ENCODE data around the gene AZIN2. TPM values are rescaled to one million over a fixed set of nuclear protein-coding genes. Genes with fewer than 3 reads are reported as not detected.
"Not testable (repeated sequence)": the region's sequence is repeated elsewhere in the genome, so short reads cannot be mapped to it uniquely, and the experiment has no call there.

The AZIN2 gene
- total RNA-seq, 1 experiment from 2014 or later: 0.39 TPM

GRCh38 chr1:33061834-33062233 lies 19.1 kb upstream of the AZIN2 start:
- Histone ChIP-seq H3K23me2 (ENCODE audit: insufficient read length, low read depth, low read length, poor library complexity, severe bottlenecking) (no peaks in the 10 kb centered on the region), H4K91ac (ENCODE audit: insufficient read length, low read depth, low read length) (no peak overlapping the region), H2BK12ac (ENCODE audit: insufficient read length, low read depth, low read length) (no peak overlapping the region), H3K9me3 (ENCODE audit: control insufficient read depth, low read depth, low read length) (peaks cover 15% of the 10 kb centered on the region), H3K4ac (ENCODE audit: low read depth, low read length) (no peak overlapping the region), H4K8ac (replicated peaks; ENCODE audit: insufficient read length, low read depth, low read length) (no peak overlapping the region), H2BK5ac (ENCODE audit: insufficient read length, low read length) (no peak overlapping the region), H3K27ac (ENCODE audit: insufficient read length, low read depth, low read length) (no peak overlapping the region), H2AFZ (ENCODE audit: low read length) (no peak overlapping the region), H3K79me1 (ENCODE audit: insufficient read depth, low read depth, low read length, poor library complexity, severe bottlenecking) (no peaks in the 10 kb centered on the region), H3K4me2 (ENCODE audit: insufficient read depth, insufficient read length, low read length) (no peak overlapping the region), H2BK120ac (ENCODE audit: low read depth, low read length, poor library complexity, severe bottlenecking) (no peak overlapping the region), H3K27me3 (ENCODE audit: insufficient read depth, low read length) (no peaks in the 10 kb centered on the region), H2BK15ac (ENCODE audit: low read depth, low read length) (no peak overlapping the region), H3K14ac (ENCODE audit: insufficient read depth, low read length) (no peak overlapping the region), H3T11ph (ENCODE audit: low read length) (no peak overlapping the region), H3K23ac (ENCODE audit: insufficient read length, low read depth, low read length) (no peak overlapping the region), H4K20me1 (ENCODE audit: control insufficient read depth, insufficient read depth, insufficient read length) (no peaks in the 10 kb centered on the region), H3K79me2 (ENCODE audit: insufficient read depth, low read length) (no peaks in the 10 kb centered on the region), H3K18ac (ENCODE audit: insufficient read length, low read depth, low read length) (no peak overlapping the region), H2AK5ac (ENCODE audit: insufficient read length, low read length) (no peak overlapping the region), H3K9ac (ENCODE audit: extremely low read depth, insufficient read length, low read length) (no peak overlapping the region), H3K56ac (ENCODE audit: insufficient read length, low read depth, low read length) (no peak overlapping the region), H4K5ac (ENCODE audit: insufficient read length, low read depth, low read length) (no peak overlapping the region), H3K4me1 (ENCODE audit: insufficient read depth, low read length) (no peaks in the 10 kb centered on the region), H2BK20ac (ENCODE audit: low read depth, low read length, poor library complexity, severe bottlenecking) (no peak overlapping the region)
- no peak for TF ChIP-seq CTCF (conservative IDR thresholded peaks at IDR 0.05)
- no peak for DNase-seq
- Mint-ChIP-seq H3K36me3 (ENCODE audit: insufficient read depth in 1 of 3, low read depth in 3 of 3) (peaks cover 17 to 36% (median 34%) of the 10 kb centered on the region in 3 experiments), H3K4me3 (no peak overlapping the region; a peak in 1 of 5 replicates), H3K9me3 (peaks cover 46 to 47% of the 10 kb centered on the region in 2 experiments), H3K4me1 (peaks cover 5 to 6% of the 10 kb centered on the region in 2 experiments; a peak in 1 of 4 replicates), H3K27ac (no peak overlapping the region), H3K27me3 (ENCODE audit: low read depth) (peaks cover 25% of the 10 kb centered on the region)

- H3K79me2 ChIP-seq (ENCODE audit: insufficient read depth, low read length); DNase-seq; H3K79me1 ChIP-seq (ENCODE audit: insufficient read depth, low read depth, low read length, poor library complexity, severe bottlenecking); H3K23ac ChIP-seq (ENCODE audit: insufficient read length, low read depth, low read length); H2AFZ ChIP-seq (ENCODE audit: low read length); H3K4me1 ChIP-seq (ENCODE audit: insufficient read depth, low read length); H3K14ac ChIP-seq (ENCODE audit: insufficient read depth, low read length); H3K27ac Mint-ChIP-seq; H2AK5ac ChIP-seq (ENCODE audit: insufficient read length, low read length); H3K27ac ChIP-seq (ENCODE audit: insufficient read length, low read depth, low read length); H3K4me2 ChIP-seq (ENCODE audit: insufficient read depth, insufficient read length, low read length); H2BK12ac ChIP-seq (ENCODE audit: insufficient read length, low read depth, low read length); H2BK5ac ChIP-seq (ENCODE audit: insufficient read length, low read length); H3K18ac ChIP-seq (ENCODE audit: insufficient read length, low read depth, low read length); H2BK20ac ChIP-seq (ENCODE audit: low read depth, low read length, poor library complexity, severe bottlenecking); H3K56ac ChIP-seq (ENCODE audit: insufficient read length, low read depth, low read length); H3K9ac ChIP-seq (ENCODE audit: extremely low read depth, insufficient read length, low read length); H2BK120ac ChIP-seq (ENCODE audit: low read depth, low read length, poor library complexity, severe bottlenecking); H3K4ac ChIP-seq (ENCODE audit: low read depth, low read length); H2BK15ac ChIP-seq (ENCODE audit: low read depth, low read length); H4K8ac ChIP-seq (replicated peaks; ENCODE audit: insufficient read length, low read depth, low read length); H4K91ac ChIP-seq (ENCODE audit: insufficient read length, low read depth, low read length); H3K27me3 ChIP-seq (ENCODE audit: insufficient read depth, low read length); H3T11ph ChIP-seq (ENCODE audit: low read length); H4K5ac ChIP-seq (ENCODE audit: insufficient read length, low read depth, low read length); H3K23me2 ChIP-seq (ENCODE audit: insufficient read length, low read depth, low read length, poor library complexity, severe bottlenecking); H3K4me3 Mint-ChIP-seq; H4K20me1 ChIP-seq (ENCODE audit: control insufficient read depth, insufficient read depth, insufficient read length): not testable (repeated sequence)
- H3K9me3 ChIP-seq (ENCODE audit: control insufficient read depth, low read depth, low read length): peaks cover 15% of the 10 kb centered on the region
- H3K27me3 Mint-ChIP-seq (ENCODE audit: low read depth): peaks cover 25% of the 10 kb centered on the region
- H3K4me1 Mint-ChIP-seq: peaks cover 5 to 19% of the 10 kb centered on the region in 2 experiments
- H3K36me3 Mint-ChIP-seq (ENCODE audit: insufficient read depth in 1 of 3, low read depth in 3 of 3): peaks cover 17 to 36% (median 34%) of the 10 kb centered on the region in 3 experiments
- WGBS (ENCODE audit: extremely low coverage, insufficient read length, low lambda C conversion rate): no CpG with 5 or more reads among the region's 9 CpGs
- H3K9me3 Mint-ChIP-seq: peaks cover 43 to 47% of the 10 kb centered on the region in 2 experiments
These were observed 16.7 kb upstream of the AZIN2 start for GRCh38 chr1:33064284-33064683.

Data from H9 (cell line).